COLO668 (cell line): ENCODE data around the gene INHA.

Source experiments
- DNase-seq: peaks from one replicate; lab custom pipeline; 2025; ENCODE audit not compliant: unreplicated experiment; lab: John Stamatoyannopoulos, UW

Gene INHA

GRCh38 chr2:219609149-219609750, 37.1 kb downstream of the INHA start:
- DNase-seq = no peak

GRCh38 chr2:219611306-219611705, 39.2 kb downstream of the INHA start:
- DNase-seq = no peak

- peak; percentile 16 for DNase-seq
Observed at GRCh38 chr2:219611866-219612576, 39.9 kb downstream of the INHA start.

- DNase-seq = no peak
Observed at GRCh38 chr2:219612577-219613286, 40.6 kb downstream of the INHA start.

- DNase-seq = no peak
Observed at GRCh38 chr2:219613461-219614070, 41.5 kb downstream of the INHA start.

- DNase-seq = no peak
Observed at GRCh38 chr2:219614076-219614860, 42.2 kb downstream of the INHA start.

GRCh38 chr2:219615036-219615435, 42.9 kb downstream of the INHA start:
- DNase-seq = no peak

- DNase-seq = no peak
Observed at GRCh38 chr2:219615894-219616293, 43.8 kb downstream of the INHA start.

GRCh38 chr2:219616550-219616949, 44.4 kb downstream of the INHA start:
- no peak for DNase-seq

GRCh38 chr2:219618733-219619122, 46.6 kb downstream of the INHA start:
- no peak for DNase-seq

- DNase-seq = no peak
Observed at GRCh38 chr2:219619235-219619634, 47.1 kb downstream of the INHA start.

GRCh38 chr2:219620546-219620945, 48.4 kb downstream of the INHA start:
- DNase-seq = no peak

- no peak for DNase-seq
Observed at GRCh38 chr2:219621935-219622334, 49.8 kb downstream of the INHA start.

- DNase-seq = no peak
Observed at GRCh38 chr2:219622472-219622871, 50.4 kb downstream of the INHA start.

- DNase-seq = no peak
Observed at GRCh38 chr2:219624565-219624964, 52.5 kb downstream of the INHA start.

GRCh38 chr2:219625179-219625578, 53.1 kb downstream of the INHA start:
- DNase-seq = no peak
